DMS153 (cell line): ENCODE results near the gene OR2V2.

Source experiments
- DNase-seq: peaks from one replicate; lab custom pipeline; 2025; lab: John Stamatoyannopoulos, UW

Gene OR2V2

DNA sequence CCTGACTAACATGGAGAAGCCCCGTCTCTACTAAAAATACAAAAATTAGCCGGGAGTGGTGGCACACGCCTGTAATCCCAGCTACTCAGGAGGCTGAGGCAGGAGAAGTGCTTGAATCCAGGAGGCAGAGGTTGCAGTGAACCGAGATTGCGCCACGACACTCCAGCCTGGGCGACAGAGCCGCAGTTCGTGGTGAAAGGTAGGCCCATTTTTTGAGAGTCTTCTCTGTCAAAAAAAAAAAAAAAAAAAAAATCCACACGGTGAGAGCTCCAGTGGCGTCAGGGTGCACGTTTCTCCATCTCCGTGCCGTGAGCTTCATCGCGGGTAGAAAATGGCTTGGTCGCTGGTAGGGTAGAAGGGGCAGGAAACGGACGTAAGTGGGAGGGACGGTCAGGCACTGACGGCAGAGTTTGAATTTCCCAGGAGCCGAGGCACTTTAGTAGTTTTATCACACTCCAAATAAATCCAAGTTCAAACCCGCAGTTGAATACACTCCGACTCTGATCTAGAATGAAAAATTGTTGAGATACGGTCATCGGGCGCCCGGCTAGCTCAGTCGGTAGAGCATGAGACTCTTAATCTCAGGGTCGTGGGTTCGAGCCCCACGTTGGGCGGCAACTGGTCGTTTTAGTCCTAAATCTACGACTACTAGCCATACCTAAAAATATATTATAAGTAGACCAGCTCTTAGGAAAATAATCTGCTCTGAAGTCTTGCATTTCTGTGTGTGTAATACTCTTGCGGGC is 60.0 kb downstream of the OR2V2 start:
- DNase-seq: no peak

DNA sequence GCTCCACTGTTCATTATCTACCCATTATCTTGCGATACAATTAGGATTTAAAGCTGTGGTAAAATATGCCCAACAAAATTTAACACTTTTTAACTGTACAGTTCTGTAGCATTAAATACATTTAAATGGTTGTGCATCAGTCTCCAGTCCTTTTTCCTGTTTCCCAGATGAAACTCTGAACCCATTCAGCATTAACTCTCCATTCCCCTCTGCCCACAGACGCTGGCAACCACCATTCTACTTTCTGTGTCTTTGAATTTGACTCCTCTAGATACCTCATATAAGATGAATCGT is 60.5 kb downstream of the OR2V2 start:
- DNase-seq: no peak
